NCI-H2196 (cell line): ENCODE data around the gene OTOGL.

Source experiments
- DNase-seq: peaks from one replicate; lab custom pipeline; 2025; ENCODE audit not compliant: unreplicated experiment; lab: John Stamatoyannopoulos, UW

Gene OTOGL

DNA sequence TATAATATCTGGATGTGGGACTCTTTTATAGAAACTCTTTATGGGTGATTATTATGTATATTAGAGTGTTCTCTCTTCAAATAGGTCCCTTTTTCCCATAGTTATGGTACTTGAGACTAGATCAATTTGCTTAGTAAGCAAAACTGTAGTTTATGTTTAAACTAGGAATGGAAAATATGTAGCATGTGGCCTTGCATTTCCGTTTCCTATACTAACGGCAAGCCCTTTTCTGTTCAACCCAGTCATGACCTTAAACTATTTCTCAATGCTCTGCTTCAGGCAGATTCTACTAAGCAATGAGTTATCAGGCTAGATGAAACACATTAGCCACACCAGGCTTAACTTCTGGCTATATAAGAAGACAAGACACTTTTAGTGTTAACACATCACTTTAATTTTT is 84.6 kb downstream of the OTOGL start:
- DNase-seq, result no peak

DNA sequence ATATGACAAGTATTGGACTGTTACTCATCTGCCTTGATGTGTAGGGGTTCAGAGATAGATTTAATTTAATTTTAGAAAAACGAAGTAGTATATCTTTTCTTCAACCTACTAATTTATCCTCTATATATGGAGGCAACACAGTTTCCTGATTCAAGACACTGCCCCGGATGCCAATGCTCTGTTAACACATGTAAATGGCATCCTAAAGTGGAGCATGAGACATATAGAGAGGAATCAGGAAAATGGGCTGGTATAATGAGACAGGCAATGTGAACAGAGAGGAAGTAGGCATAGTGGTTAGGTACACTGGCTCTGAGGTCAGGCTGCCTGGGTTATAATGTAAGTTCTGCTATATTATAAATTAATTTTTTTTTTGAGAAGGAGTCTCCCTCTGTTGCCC is 85.6 kb downstream of the OTOGL start:
- no peak for DNase-seq

DNA sequence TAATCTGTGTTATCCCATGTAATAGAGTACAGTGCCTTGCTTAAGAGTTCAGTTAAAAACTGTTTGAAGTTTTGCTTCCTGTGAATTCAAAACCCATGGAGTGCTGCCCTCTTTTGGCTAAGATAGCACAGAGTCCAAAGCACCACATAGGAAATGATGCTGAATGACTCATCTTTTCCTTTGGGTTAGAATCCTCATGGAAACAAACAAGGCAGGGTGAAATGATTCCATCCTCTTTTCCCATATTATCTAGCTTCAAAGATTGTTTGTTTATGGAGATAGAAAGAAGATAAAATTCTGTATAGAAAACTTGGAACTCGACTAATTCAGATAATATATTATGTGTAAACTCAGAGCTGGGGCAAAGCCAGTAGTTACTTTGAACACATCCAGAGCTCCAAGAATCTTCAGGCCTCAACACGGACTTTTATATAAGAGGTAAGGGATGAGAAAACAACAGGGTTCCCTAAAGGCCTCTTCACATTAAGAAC is 87.4 kb downstream of the OTOGL start:
- DNase-seq, result peak; percentile 39

DNA sequence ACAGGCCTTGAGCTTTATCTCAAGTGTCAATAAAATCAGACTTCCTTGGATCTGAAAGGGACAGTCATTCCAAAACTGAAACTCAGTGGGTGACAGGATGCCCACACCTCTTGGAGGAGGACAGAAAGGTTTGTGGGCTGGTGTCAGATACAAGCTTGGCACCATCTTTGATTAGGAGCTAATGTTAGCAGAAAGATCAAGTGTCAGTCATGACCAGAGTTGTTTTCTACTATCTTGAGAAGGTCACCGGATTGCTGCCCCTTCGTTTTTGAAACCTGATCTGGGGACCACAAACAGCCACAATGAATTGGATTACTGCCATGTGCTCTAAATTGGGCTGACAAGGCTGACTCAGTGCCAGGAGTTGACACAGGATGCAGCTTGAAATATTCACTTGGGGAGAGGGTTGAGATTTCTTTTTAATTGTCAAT is 88.3 kb downstream of the OTOGL start:
- DNase-seq, result peak; percentile 17

DNA sequence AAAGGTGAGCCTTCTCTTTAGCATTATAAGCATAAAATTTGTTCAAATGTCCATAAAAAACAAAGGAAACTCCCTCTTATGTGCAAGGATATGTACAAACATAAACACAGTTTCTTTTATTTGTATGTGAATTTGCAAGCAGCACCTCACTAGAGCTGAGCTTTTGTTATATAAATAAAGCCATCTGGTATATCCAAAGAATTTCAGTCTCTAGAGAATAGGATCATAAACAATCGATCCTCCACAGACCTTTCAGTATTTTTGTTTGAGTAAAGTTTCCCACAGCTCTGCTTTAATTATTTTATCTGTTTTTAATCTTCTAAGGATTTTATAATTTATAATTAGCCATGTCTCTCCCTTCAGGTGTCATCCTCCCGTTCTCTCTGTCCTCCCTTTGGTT is 89.2 kb downstream of the OTOGL start:
- DNase-seq, result no peak

DNA sequence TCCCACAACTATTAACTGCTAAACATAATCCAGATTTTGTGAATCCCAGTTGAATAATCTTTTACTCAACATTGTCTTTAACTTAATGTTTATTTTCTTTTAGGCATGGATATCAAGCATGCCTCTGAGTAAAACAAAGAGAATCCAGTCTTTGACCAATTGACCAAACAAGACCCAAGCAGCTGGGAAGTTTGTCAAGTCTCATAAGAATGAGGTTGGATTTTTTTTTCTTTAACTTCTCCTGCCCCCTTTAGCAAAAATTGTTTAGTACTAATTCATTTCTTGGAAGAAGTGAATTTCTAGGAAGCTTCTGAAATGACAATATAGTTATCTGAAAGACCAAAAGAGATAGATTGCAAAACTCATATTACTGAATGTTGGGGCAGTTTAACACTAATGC is 89.9 kb downstream of the OTOGL start:
- DNase-seq, result no peak

DNA sequence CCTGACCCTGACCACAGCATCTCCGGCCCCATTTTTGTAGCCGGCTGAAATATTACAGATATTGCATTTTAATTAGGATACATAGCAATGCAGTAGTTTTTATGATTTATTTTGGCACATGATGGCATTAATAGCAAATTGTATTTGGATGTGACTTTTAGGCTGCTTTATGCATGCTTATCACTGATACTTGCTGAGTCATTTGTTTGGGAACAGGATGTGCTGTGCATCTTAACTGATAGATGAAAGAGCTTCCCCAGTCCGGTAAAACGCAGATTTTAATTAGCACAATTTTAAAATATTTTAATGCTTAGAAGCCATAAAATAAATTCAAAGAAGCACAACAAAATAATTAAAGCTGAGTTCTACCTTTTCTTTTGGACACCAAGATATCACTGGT is 90.7 kb downstream of the OTOGL start:
- no peak for DNase-seq

DNA sequence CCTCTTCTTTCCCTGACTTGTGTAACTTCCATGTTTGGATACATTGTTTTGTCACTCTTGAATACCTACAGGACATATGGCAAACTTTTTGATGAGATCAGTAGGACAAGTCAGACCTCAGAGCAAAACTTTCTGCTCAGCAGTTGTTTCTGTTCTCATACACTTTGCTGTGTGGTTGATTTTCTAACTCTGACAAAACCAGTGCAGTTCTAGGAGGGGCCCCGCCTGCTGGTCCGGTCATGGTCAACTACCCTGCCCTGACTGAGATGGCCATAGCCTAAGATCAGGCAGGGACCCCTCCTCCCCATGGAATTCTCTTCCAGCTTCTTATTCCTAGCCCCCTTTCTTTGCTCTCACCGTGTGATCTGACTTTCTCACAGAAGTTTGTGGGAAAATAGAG is 92.8 kb downstream of the OTOGL start:
- no peak for DNase-seq

DNA sequence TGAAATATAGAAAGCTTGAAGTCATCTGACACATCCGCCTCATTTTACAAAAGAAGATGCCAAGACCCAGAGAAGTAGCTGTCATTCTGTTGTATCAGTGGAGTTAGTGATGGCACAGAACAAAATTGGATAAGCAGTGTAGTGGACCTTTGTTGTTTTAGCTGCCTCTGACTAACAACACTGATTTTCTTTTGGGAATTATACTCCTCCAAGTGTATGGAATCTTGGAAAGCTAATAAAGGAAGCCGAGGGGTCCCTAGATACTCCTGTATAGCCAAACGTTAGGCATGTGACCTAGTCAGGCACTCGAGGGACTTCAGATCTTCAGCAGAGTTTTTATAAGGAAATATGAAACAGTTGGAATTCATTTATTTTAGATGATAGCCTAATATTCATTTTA is 94.5 kb downstream of the OTOGL start:
- no peak for DNase-seq

DNA sequence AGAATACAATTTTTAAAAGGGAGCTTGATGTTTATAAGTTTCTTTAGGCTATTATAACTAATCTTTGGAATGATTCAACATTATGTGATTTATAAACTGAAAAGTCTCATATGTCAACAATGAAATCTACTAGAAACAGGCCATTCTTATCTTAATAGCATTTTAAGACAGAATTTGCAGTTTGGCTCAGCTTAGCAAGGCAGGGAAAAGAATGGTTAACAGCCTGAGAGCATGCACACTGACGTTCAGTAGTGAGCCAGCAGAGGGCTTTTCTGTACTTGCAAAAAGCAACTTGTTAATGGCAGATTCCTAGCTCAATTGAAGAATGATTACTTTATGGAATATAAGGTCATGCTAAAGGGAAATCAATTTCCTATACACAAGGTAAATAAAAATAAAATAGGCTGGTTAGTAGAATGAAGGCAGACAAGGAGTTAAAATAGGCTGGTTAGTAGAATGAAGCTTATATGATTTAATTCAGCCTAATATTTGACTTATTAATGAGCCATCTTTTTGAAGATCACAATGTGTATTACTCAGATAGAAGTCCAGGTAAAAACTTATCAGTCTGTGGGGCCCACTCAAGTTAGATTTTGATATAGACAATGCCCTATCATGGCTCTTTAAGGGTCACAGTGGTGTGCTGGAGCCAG is 95.9 kb downstream of the OTOGL start:
- no peak for DNase-seq

DNA sequence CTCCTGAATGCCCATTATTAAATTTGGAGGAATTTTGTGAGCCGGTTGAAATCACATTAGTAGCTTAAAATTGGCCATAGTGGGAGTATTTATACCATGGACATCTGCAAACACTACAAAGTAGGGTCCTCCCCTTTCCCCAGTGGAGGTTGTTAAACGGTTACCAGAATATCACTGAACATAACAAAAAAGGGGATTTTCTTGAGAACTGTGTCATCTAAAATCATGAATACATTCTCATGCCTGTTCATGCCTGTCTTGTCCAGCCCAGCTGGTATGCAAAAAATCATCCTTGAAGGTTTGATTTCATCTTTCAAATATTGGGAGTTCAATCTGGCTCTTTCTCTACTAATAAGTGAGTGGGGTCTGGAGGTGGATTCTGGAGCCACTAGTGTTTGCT is 96.4 kb downstream of the OTOGL start:
- no peak for DNase-seq

DNA sequence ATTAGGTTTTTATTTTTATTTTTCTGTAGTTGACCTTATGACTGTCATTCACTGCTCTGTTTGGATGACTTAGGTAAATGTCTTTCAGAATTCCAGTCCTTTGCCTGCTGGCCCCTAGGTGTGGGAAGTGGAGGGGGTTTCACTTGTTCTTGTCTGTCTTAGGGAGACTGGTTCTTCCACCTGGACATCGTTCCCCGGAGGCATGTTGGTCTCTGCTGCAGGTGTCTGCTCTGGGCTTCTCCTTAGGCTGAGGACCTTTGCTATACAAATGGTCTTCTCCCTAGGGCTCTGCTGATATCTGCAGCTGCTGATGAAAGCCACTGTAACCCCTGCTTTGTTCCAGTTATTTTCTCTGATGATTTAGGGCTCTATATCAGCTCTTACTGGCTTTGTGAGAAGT is 97.1 kb downstream of the OTOGL start:
- DNase-seq, result no peak

DNA sequence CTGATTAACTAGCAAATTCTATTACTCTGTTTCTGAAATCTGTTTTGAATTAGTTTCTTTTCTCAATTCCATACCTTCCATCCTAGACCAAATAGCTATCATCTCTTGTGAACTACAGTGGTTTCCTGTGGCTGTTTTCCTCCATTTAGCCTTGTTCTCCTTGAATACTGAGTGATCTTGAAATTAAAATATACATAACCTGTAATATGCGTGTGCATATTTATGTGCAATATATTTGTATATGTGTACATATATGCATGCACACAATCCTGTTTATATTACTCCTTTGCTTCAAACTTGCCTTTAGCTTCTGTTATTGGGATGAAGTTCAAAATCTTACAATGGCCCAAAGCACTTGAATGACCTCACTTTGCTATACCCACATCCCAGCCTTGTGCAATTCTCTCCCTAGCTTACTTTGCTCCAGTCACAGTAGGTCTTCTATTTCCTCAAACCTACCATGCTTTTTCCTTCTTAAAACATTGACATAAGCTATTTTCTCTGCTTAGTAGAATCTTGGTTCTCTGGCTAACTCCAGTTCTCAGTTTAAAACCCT is 99.5 kb downstream of the OTOGL start:
- DNase-seq, result no peak

DNA sequence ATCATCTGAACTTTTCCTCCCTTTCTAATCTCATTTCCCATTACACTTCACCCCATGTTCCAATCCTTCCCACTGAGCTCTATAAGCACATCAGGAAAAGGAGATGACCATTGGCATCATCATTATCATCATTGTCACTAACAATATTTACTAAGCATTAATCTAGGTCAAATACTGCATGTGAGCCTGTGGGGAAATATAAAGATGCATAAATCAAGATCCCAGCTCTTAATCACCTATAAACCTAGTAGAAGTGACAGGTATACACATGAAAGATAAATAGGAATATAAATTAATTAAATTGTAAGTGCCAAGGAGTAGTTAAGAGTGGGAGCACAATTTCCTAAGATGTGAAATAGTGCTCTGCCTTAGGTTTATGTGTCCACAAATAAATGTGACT is 100.6 kb downstream of the OTOGL start:
- no peak for DNase-seq

DNA sequence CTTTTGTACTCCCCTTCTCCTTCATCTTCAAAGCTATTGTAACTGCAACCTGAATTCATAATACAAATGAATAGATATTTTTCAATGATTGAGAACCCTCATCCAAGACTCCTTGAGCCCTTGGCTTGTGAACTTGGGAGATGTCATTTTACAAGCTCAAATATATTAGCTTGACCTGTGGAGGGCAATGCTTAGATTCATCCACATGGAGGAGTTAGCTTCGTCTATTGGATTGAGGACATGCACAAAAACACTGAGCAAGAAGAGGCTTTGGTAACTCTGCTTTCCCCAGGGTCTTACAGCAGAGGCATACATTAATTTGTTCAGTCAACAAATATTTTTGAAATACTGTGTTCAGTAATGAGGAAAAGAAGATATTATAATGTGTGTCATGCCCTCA is 101.1 kb downstream of the OTOGL start:
- no peak for DNase-seq

DNA sequence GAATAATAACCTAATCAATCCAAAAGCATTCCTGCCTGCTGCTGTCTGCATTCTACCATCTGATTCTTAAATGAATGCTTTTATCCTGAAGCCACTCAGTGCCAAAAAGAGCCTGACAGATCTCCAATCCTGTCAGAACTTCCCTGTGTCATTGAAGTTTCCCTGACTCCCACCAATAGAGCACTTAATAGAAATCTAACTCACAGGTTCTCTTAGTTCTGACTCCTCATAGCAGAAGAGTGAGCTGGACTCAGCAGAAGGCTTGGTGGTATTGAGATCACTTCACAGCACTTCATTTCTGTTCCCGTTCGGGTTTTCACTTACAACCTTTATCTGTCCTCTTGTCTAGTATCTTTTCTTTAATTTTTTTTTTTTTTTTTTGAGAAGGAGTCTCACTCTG is 102.6 kb downstream of the OTOGL start:
- no peak for DNase-seq

DNA sequence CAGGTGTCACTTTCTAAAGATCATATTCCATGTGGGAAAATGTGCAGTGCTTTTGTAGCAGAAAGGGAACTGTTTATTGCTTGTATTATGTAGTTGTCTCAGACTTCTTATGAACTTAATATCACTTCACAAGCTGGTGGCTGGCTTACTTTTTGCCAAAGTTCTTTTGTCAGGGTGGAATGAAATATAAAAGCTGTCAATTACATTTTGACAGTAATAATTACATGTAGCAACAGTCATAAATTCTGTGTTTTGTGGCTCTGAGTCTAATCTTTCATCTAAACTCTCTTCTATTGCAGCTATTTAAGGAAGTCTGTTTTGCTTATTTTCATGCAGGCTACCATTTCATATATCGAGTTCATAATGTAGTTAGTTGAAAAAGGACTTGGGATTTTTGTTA is 106.6 kb downstream of the OTOGL start:
- no peak for DNase-seq

DNA sequence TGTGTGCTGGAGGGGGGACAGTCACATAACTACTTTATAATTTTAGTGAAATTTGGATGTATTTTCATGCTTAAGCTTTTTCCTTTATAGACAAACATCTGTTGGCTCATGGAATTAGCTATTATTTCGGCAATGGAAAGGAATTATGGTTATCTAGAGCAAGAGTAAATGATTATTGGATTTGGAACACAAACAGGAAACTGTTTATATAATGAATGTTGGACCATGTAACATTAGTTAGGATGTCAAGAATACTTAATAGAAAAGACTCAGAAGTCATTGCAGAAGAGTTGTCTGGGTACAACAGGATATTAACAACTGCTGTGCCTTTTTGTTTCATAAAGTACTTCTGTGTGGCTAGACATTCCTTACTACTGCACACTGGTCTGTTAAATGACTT is 108.7 kb downstream of the OTOGL start:
- DNase-seq, result no peak

DNA sequence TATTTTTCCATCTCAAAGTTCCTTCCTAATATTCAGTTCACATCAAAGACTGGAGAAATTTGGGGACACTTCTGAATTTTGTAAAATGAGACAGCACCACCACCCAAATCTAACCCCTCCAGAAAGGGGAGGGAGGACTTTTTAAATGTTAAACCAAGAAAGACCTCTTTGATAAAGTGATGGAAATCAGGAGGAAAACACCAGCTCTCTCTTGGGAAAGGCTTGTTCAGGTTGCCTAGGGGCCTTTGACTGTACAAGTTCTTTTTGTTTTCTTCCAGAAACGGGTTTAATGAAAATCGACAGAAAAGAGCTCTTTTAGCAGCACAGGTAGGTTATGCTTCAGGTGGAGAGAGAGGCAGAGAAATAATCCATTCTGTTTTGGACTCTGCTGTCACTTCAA is 112.3 kb downstream of the OTOGL start:
- no peak for DNase-seq

DNA sequence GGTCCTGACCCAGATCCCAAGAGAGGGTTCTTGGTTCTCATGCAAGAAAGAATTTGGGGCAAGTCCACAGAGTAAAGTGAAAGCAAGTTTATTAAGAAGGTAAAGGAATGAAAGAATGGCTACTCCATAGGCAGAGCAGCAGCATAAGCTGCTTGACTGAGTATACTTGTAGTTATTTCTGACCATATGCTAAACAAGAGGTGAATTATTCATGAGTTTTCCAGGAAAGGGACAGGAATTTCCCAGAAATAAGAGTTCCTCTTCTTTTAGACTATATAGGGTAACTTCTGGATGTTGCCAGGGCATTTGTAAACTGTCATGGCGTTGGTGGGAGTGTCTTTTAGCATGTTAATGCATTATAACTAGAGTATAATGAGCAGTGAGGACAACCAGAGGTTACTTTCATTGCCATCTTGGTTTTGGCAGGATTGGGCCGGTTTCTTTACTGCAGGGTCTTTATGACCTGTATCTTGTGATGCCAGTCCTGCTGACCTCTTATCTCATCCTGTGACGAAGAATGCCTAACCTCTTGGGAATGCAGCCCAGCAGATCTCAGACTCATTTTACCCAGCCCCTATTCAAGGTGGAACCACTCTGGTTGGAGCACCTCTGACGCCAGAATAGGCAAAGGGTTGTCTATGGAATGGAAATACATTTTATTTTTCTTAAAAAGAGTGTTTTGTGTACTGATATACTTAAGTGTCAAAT is 113.8 kb downstream of the OTOGL start:
- no peak for DNase-seq

DNA sequence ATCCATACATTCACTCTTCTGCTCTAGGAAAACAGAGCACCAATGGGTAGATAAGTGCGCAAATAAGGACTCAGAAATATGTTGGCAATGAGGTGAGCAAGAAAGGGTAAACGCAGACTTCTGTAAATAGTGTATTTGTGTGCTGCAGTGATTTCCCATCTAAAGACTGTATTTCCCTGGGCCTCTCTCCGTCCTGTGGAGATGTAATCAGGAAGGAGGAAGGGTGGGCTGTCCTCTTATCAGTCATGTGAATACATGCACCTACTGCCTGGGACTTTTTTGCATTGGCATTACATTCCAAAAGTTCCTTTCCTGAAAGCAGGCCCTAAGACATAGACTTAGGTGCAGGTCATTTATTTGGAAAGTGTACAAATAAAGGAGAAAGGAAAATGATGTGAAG is 114.5 kb downstream of the OTOGL start:
- DNase-seq, result no peak

DNA sequence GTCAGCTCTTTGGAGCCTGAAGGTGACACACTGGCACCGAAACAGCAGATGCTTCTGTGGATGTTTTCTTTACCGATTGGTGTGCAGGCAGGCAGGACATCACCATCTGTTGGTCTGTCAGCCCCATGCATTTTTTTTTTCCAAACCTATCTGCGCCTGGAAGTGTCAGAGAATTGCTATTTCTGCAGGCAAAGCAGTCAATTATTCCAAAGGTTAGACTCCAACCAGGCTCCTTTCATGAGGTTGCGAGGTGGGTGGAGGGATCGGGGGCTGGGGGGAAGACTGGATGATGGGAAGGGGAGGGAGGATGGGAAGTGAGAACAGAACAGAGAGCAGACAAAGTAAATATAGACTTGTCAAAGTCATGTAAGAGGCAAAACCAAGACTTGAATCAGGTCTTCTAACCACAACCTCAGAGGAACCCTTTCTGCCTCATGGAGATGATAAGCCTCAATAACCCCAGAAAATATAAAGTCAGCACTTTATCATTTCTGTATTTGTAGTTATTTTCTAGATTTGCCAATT is 117.7 kb downstream of the OTOGL start:
- DNase-seq, result no peak
